Measurements from ENCODE around the gene SKIDA1.
A peak's percentile ranks its signal among the peaks of the same experiment; 100 is the strongest.

SKIDA1 gene

GRCh38 chr10:21524526-21525366 lies 736 bp downstream of the SKIDA1 start:
- Mint-ChIP-seq H3K27ac (peak overlapping the region; percentile 99), H3K9me3 (no peaks in the 10 kb centered on the region), H3K36me3 (ENCODE audit: low read depth) (peaks cover 2% of the 10 kb centered on the region), H3K27me3 (ENCODE audit: low read depth) (peaks cover 73% of the 10 kb centered on the region), H3K4me1 (ENCODE audit: low read depth) (peaks cover 34% of the 10 kb centered on the region), H3K4me3 (peak overlapping the region; percentile 93)
- DNase-seq (ENCODE audit: low spot score), result no peak

- H3K4me3 Mint-ChIP-seq, result no peak overlapping the region
- no peak for DNase-seq (ENCODE audit: low spot score)
- H3K27ac Mint-ChIP-seq, result no peak overlapping the region
- peaks cover 2% of the 10 kb centered on the region for H3K36me3 Mint-ChIP-seq (ENCODE audit: low read depth)
- H3K9me3 Mint-ChIP-seq, result no peaks in the 10 kb centered on the region
- peaks cover 73% of the 10 kb centered on the region for H3K27me3 Mint-ChIP-seq (ENCODE audit: low read depth)
- H3K4me1 Mint-ChIP-seq (ENCODE audit: low read depth), result peaks cover 41% of the 10 kb centered on the region
Observed at GRCh38 chr10:21524131-21524525, 1.4 kb downstream of the SKIDA1 start.

GRCh38 chr10:21523557-21524008 lies 1.9 kb downstream of the SKIDA1 start:
- H3K9me3 Mint-ChIP-seq, result no peaks in the 10 kb centered on the region
- no peak for DNase-seq (ENCODE audit: low spot score)
- H3K27me3 Mint-ChIP-seq (ENCODE audit: low read depth), result peaks cover 73% of the 10 kb centered on the region
- H3K4me3 Mint-ChIP-seq, result peak overlapping the region; percentile 39
- H3K27ac Mint-ChIP-seq, result no peak overlapping the region
- peaks cover 2% of the 10 kb centered on the region for H3K36me3 Mint-ChIP-seq (ENCODE audit: low read depth)
- H3K4me1 Mint-ChIP-seq (ENCODE audit: low read depth), result peaks cover 45% of the 10 kb centered on the region

DNA sequence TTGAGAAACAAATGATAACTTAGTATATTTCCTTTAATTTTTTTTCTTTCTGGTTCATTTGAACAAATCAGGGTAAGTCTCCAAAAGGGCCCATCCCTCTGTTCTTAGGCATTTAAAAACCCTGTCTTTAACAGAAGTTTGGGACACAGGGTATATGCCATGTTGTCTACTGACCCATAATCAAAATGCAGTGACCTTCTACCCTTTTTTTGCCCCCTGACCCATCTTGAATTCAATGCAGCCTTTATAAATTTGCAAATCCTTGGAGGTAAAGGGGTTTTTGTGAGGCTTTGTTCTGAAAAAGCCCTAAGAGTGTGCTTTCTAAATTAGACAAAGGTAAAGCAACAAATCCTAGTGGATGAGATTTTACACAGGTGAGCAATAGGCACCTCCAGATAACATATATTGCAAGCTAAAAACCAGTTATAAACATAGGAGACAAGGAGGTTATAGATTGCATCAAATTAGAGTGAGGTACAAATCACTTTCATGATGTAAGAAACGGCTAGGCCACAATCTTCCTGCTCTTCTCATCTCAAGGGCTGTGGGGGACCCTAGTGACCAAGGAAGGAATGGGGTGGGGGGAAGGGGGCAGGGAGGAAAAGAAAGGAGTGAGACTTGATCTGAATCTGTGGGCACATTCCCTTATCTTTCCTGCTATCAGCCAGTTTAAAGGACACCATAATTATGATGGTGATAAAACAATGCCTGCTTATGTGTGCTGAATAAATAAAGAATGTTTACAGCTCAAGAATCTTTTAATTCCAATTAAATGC lies 2.7 kb downstream of the SKIDA1 start:
- Mint-ChIP-seq H3K4me1 (ENCODE audit: low read depth) (peaks cover 52% of the 10 kb centered on the region), H3K27me3 (ENCODE audit: low read depth) (peaks cover 73% of the 10 kb centered on the region), H3K36me3 (ENCODE audit: low read depth) (peaks cover 2% of the 10 kb centered on the region), H3K4me3 (no peak overlapping the region), H3K9me3 (no peaks in the 10 kb centered on the region), H3K27ac (no peak overlapping the region)
- DNase-seq (ENCODE audit: low spot score), result no peak

- Mint-ChIP-seq H3K36me3 (ENCODE audit: low read depth) (peaks cover 2% of the 10 kb centered on the region), H3K4me3 (no peak overlapping the region), H3K27me3 (ENCODE audit: low read depth) (peaks cover 73% of the 10 kb centered on the region), H3K27ac (no peak overlapping the region), H3K9me3 (no peaks in the 10 kb centered on the region), H3K4me1 (ENCODE audit: low read depth) (peaks cover 53% of the 10 kb centered on the region)
- no peak for DNase-seq (ENCODE audit: low spot score)
Observed at GRCh38 chr10:21521751-21522533, 3.5 kb downstream of the SKIDA1 start.

- Mint-ChIP-seq H3K27me3 (ENCODE audit: low read depth) (peaks cover 71% of the 10 kb centered on the region), H3K4me3 (peak overlapping the region; percentile 92), H3K9me3 (no peaks in the 10 kb centered on the region), H3K27ac (no peak overlapping the region), H3K4me1 (ENCODE audit: low read depth) (peaks cover 50% of the 10 kb centered on the region), H3K36me3 (ENCODE audit: low read depth) (peaks cover 2% of the 10 kb centered on the region)
- no peak for DNase-seq (ENCODE audit: low spot score)
Observed at GRCh38 chr10:21520949-21521348, 4.5 kb downstream of the SKIDA1 start.

GRCh38 chr10:21520509-21520908 lies 5.0 kb downstream of the SKIDA1 start:
- Mint-ChIP-seq H3K36me3 (ENCODE audit: low read depth) (peaks cover 2% of the 10 kb centered on the region), H3K27ac (peak overlapping the region; percentile 24), H3K9me3 (no peaks in the 10 kb centered on the region), H3K27me3 (ENCODE audit: low read depth) (peaks cover 74% of the 10 kb centered on the region), H3K4me3 (peak overlapping the region; percentile 92), H3K4me1 (ENCODE audit: low read depth) (peaks cover 52% of the 10 kb centered on the region)
- no peak for DNase-seq (ENCODE audit: low spot score)

DNA sequence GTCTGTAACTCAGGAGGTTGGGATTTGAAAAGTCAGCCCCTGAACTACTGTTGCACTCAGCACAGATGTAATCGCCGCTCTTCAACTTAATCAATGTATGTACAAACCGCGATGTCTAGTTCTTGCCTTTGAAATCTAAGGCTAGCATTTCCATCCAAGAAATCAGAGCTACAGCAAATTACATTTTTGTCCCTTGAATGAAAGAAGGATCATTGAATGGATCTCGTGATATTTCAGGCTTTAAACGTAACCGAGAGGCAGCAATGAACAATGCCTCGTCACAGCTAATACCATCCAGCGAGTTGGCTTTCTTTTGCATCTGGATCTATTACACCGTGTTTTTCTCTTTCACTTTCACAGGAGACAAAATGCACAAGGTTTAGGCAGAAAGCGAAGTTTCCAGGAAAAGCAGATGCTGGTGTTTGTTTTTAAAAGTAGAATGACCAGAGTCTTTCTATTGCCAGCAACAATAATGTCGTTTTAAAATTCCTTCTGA lies 5.5 kb downstream of the SKIDA1 start:
- Mint-ChIP-seq H3K9me3 (no peaks in the 10 kb centered on the region), H3K27ac (peak overlapping the region; percentile 63), H3K36me3 (ENCODE audit: low read depth) (peaks cover 2% of the 10 kb centered on the region), H3K27me3 (ENCODE audit: low read depth) (peaks cover 74% of the 10 kb centered on the region), H3K4me1 (ENCODE audit: low read depth) (peaks cover 47% of the 10 kb centered on the region), H3K4me3 (peak overlapping the region; percentile 92)
- no peak for DNase-seq (ENCODE audit: low spot score)

GRCh38 chr10:21519397-21519933 lies 6.0 kb downstream of the SKIDA1 start:
- H3K27me3 Mint-ChIP-seq (ENCODE audit: low read depth), result peaks cover 74% of the 10 kb centered on the region
- no peaks in the 10 kb centered on the region for H3K9me3 Mint-ChIP-seq
- peaks cover 2% of the 10 kb centered on the region for H3K36me3 Mint-ChIP-seq (ENCODE audit: low read depth)
- peaks cover 42% of the 10 kb centered on the region for H3K4me1 Mint-ChIP-seq (ENCODE audit: low read depth)
- peak overlapping the region; percentile 62 for H3K27ac Mint-ChIP-seq
- no peak for DNase-seq (ENCODE audit: low spot score)
- peak overlapping the region; percentile 92 for H3K4me3 Mint-ChIP-seq

DNA sequence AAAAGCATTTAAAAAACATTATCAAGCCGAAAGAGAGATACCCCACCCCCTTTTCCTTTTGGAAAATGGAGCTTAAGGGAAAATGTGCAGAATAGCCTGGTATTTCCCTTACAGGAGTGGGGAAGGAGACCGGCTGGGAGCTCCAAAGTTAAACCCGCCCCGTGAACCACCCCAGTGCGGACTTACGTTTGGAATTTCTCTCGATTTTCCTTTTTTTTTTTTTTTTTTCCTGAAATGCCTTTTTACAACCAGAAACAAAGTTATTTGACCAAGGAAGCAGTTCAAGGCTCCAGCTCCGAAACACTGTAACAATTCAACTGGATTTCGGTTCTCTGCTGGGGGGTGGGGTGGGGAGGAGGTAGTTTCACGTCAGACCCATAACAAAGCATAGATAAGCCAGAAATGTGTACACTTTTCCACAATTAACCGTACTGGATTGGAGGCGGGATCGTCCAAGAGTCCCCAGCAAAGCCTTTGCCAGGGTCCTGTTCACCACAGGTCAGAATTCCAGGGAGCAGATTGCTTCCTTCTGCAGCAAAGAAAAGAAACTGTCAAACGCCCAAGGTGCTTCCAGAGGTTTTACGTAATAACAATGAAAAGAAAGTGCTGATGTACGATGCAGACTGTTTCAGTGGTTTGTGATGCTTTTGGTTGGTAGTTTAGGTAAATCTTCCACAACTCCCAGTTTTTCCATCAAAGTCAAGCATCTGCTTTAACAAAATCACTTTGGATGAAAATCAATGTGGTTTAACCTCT lies 6.7 kb downstream of the SKIDA1 start:
- Mint-ChIP-seq H3K9me3 (no peaks in the 10 kb centered on the region), H3K36me3 (ENCODE audit: low read depth) (peaks cover 2% of the 10 kb centered on the region), H3K27ac (peak overlapping the region; percentile 49), H3K4me1 (ENCODE audit: low read depth) (peaks cover 42% of the 10 kb centered on the region), H3K4me3 (peak overlapping the region; percentile 92), H3K27me3 (ENCODE audit: low read depth) (peaks cover 77% of the 10 kb centered on the region)
- DNase-seq (ENCODE audit: low spot score), result no peak

DNA sequence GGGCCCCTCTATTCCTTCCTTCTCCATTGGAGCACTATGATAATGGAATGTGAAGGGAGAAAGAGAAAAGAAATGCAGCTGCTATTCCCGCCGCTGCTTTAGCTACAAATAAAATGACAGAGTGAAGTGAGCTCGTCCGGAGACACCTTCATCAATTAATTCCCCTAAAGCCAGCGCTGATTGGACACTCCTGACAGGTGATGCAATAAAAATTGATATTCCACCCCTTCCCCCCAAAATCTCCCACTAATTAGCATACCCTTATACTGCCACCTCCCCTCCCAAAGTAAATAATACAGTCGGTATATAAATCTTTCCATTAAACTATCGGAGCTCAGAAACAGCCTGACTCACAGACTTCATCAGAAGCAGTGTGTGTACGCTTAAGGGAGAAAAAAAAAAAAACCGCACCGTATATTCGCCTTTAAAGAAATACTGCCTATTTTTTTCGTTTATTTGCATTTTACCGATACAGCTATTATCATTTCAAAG lies 7.3 kb downstream of the SKIDA1 start:
- H3K27me3 Mint-ChIP-seq (ENCODE audit: low read depth), result peaks cover 78% of the 10 kb centered on the region
- H3K9me3 Mint-ChIP-seq, result no peaks in the 10 kb centered on the region
- peaks cover 39% of the 10 kb centered on the region for H3K4me1 Mint-ChIP-seq (ENCODE audit: low read depth)
- peak overlapping the region; percentile 92 for H3K4me3 Mint-ChIP-seq
- H3K36me3 Mint-ChIP-seq (ENCODE audit: low read depth), result no peaks in the 10 kb centered on the region
- no peak for DNase-seq (ENCODE audit: low spot score)
- H3K27ac Mint-ChIP-seq, result peak overlapping the region; percentile 12

DNA sequence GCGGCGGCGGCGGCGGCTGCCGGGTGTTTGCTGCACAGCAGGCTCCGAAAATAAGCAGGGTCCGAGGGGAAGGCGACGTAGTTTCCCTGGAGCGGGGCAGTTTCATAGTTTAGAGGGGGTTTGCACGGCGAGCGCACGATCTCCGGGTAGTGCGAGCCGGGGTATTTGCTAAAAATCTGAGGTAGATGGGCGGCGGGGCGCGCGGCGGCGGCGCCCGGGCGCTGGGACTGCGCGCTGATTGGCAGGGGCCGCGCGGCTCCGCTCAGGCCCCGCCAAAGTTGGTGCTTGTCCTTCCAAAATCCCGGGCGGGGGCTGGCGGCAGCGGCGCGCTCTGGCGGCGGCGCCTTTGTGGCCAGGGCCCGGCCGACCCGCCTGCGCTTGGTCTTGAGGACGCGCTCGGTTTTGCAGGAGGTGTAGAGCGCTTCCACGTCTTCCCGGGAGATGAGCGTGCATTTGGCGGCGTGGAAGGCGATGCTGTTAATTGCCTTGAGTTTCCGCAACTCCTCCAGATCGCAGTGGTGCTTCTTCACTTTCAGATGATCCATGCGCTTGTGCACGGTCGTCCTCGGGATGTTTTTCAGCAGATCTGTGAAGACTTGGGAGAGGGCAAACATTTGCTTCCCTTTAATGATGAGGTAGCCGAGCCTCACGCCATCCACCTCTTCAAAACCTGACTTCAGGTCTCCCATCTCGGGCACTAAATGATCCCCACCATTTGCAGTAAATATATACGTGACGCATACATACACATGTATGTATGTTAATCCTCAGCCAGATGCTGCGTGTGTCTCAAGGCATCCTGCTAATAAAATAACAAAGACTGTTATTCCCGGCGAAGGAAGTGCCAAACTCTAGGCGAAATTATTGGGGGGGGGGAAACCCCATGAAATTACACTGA lies 8.1 kb downstream of the SKIDA1 start:
- Mint-ChIP-seq H3K4me1 (ENCODE audit: low read depth) (peaks cover 39% of the 10 kb centered on the region), H3K27me3 (ENCODE audit: low read depth) (peaks cover 79% of the 10 kb centered on the region), H3K36me3 (ENCODE audit: low read depth) (no peaks in the 10 kb centered on the region), H3K27ac (no peak overlapping the region), H3K4me3 (peak overlapping the region; percentile 92), H3K9me3 (no peaks in the 10 kb centered on the region)
- peak; percentile 39 for DNase-seq (ENCODE audit: low spot score)
